HepG2 (cell line): ENCODE data around the gene RAB8A. TPM values are rescaled to one million over a fixed set of nuclear protein-coding genes. Genes with fewer than 3 reads are reported as not detected.

Source experiments
- BATF2 ChIP-seq: sonication (generic); formaldehyde crosslinking; IDR thresholded peaks from 2 replicates; pipeline ENCODE4 v1.8.0; 2022; ENCODE audit warnings: mild to moderate bottlenecking, missing genetic modification reagents, moderate library complexity
- E2F1 ChIP-seq: sonication (generic); formaldehyde crosslinking; IDR thresholded peaks from 2 replicates; pipeline ENCODE4 v1.5.0; 2020; ENCODE audit warnings: missing genetic modification reagents
- MTF1 ChIP-seq: sonication (generic); formaldehyde crosslinking; IDR thresholded peaks from 2 replicates; pipeline ENCODE4 v1.5.0; 2020; ENCODE audit warnings: missing genetic modification reagents
- NONO ChIP-seq, 2 experiments: fragments of 450-650 bp in 1 of 2; sonication (generic) in 1 of 2; formaldehyde crosslinking in 1 of 2; IDR thresholded peaks in 1 of 2; conservative IDR thresholded peaks in 1 of 2; 2 replicates each; pipeline versions ENCODE4 v1.6.1 to v1.8.0; 2017 to 2022; ENCODE audit warnings: mild to moderate bottlenecking in 1 of 2, missing genetic modification reagents in 1 of 2, moderate library complexity in 1 of 2
- PHF21A ChIP-seq: sonication (generic); formaldehyde crosslinking; IDR thresholded peaks from 2 replicates; pipeline ENCODE4 v1.5.0; 2020; ENCODE audit warnings: mild to moderate bottlenecking, missing genetic modification reagents
- PRDM10 ChIP-seq: sonication (generic); formaldehyde crosslinking; IDR thresholded peaks from 2 replicates; pipeline ENCODE4 v1.4.0; 2020; ENCODE audit warnings: low read depth, missing genetic modification reagents
- RBFOX2 ChIP-seq: fragments of 200-400 bp; formaldehyde crosslinking; IDR thresholded peaks from 2 replicates; pipeline ENCODE4 v1.6.1; 2017; ENCODE audit warnings: low read depth, mild to moderate bottlenecking, low read length
- REST ChIP-seq, 2 experiments: IDR thresholded peaks; 2 replicates each; pipeline ENCODE4 v1.6.1; 2011 to 2012; ENCODE audit warnings: low read length in 2 of 2, borderline replicate concordance in 1 of 2, low read depth in 1 of 2, mild to moderate bottlenecking in 1 of 2, moderate library complexity in 1 of 2
- SKIL ChIP-seq: sonication (generic); formaldehyde crosslinking; IDR thresholded peaks from 2 replicates; pipeline ENCODE4 v1.8.0; 2022; ENCODE audit warnings: missing genetic modification reagents, mild to moderate bottlenecking, moderate library complexity, borderline replicate concordance
- STAT6 ChIP-seq: sonication (generic); formaldehyde crosslinking; IDR thresholded peaks from 2 replicates; pipeline ENCODE4 v1.4.0; 2020; ENCODE audit warnings: missing genetic modification reagents, mild to moderate bottlenecking, borderline replicate concordance
- ZMYM4 ChIP-seq: sonication (generic); formaldehyde crosslinking; IDR thresholded peaks from 2 replicates; pipeline ENCODE4 v1.8.1; 2023; ENCODE audit warnings: mild to moderate bottlenecking, missing genetic modification reagents
- ZNF780A ChIP-seq: sonication (generic); formaldehyde crosslinking; IDR thresholded peaks from 2 replicates; pipeline ENCODE4 v1.8.0; 2022; ENCODE audit warnings: mild to moderate bottlenecking, missing genetic modification reagents, moderate library complexity
- polyA plus RNA-seq, 8 experiments: library from polyadenylated mRNA; depleted of rRNA in 3 of 8; stranded (reverse) in 7 of 8; unstranded in 1 of 8; fragments of >200 nt; fragmentation: Illumina TruSeq in 4 of 8; extraction: Trizol in 4 of 8; gene quantifications; 2 replicates each; pipeline versions ENCODE4 v1.2.1 to v1.2.3, GENCODE V29; 2011 to 2016; ENCODE audit warnings: low read depth in 4 of 8, missing spikeins in 1 of 8, mixed read lengths in 1 of 8; ENCODE audit not compliant: insufficient read depth in 1 of 8
- total RNA-seq, 5 experiments: library from RNA; depleted of rRNA; stranded (reverse); fragments of >200 nt; fragmentation: Illumina TruSeq; extraction: Trizol; gene quantifications; 2 replicates each; pipeline ENCODE4 v1.2.3, GENCODE V29; 2016; ENCODE audit warnings: low read depth in 1 of 5

The RAB8A gene
- total and polyA plus RNA-seq, 2 of the 13 experiments (the other 11 are each of a cell fraction or from before 2014, with no cell fraction given), result 36.7 to 45.0 TPM

- TF ChIP-seq REST (IDR thresholded peaks at IDR 0.05; ENCODE audit: borderline replicate concordance in 1 of 2, low read depth in 1 of 2, low read length in 2 of 2) (peak in 1 of 2 experiments; percentile 42; a peak in 1 of 4 replicates), PHF21A (CRISPR knock-in tag) (no peak), PRDM10 (CRISPR knock-in tag) (no peak), BATF2 (CRISPR knock-in tag) (no peak), STAT6 (CRISPR knock-in tag) (no peak), SKIL (CRISPR knock-in tag) (peak; percentile 61; the same call in 1 of the 2 replicates), NONO (IDR thresholded peaks at IDR 0.05) (no peak), NONO (CRISPR knock-in tag; conservative IDR thresholded peaks at IDR 0.05) (no peak), E2F1 (CRISPR knock-in tag) (no peak), RBFOX2 (no peak; the same call in 1 of the 2 replicates), ZNF780A (no peak), ZMYM4 (no peak), MTF1 (CRISPR knock-in tag) (no peak)
These were observed 22.5 kb upstream of the RAB8A start (continued) for GRCh38 chr19:16089010-16089846.
